GM19452 (cell line): Measurements from ENCODE around the gene ITSN2.
"Not testable (repeated sequence)": the region's sequence is repeated elsewhere in the genome, so short reads cannot be mapped to it uniquely, and the experiment has no call there.

Experiments used
- ATAC-seq: cut with Tn5 transposase; IDR thresholded peaks from one replicate; pipeline ENCODE4 v1.9.1; 2021; ENCODE audit not compliant: unreplicated experiment

The ITSN2 gene

GRCh38 chr2:24222946-24223345, 137.4 kb downstream of the ITSN2 start:
- ATAC-seq: no peak

GRCh38 chr2:24221343-24222050, 138.8 kb downstream of the ITSN2 start:
- ATAC-seq: no peak

GRCh38 chr2:24220554-24221291, 139.6 kb downstream of the ITSN2 start:
- ATAC-seq: no peak

GRCh38 chr2:24214880-24215279, 145.5 kb downstream of the ITSN2 start:
- ATAC-seq: peak; percentile 98

- no peak for ATAC-seq
These were observed 148.9 kb downstream of the ITSN2 start for GRCh38 chr2:24211408-24211807.

- no peak for ATAC-seq
These were observed 149.6 kb downstream of the ITSN2 start for GRCh38 chr2:24210723-24211122.

GRCh38 chr2:24210106-24210455, 150.3 kb downstream of the ITSN2 start:
- no peak for ATAC-seq

- ATAC-seq: no peak
These were observed 150.8 kb downstream of the ITSN2 start for GRCh38 chr2:24209389-24210105.

- ATAC-seq: no peak
These were observed 151.8 kb downstream of the ITSN2 start for GRCh38 chr2:24208490-24208889.

- no peak for ATAC-seq
These were observed 153.0 kb downstream of the ITSN2 start for GRCh38 chr2:24207359-24207758.

- no peak for ATAC-seq
These were observed 153.6 kb downstream of the ITSN2 start for GRCh38 chr2:24206714-24207113.

GRCh38 chr2:24206242-24206641, 154.1 kb downstream of the ITSN2 start:
- ATAC-seq: no peak

- no peak for ATAC-seq
These were observed 155.2 kb downstream of the ITSN2 start for GRCh38 chr2:24205131-24205530.

- ATAC-seq: no peak
These were observed 155.8 kb downstream of the ITSN2 start for GRCh38 chr2:24204505-24204904.

GRCh38 chr2:24203787-24204150, 156.6 kb downstream of the ITSN2 start:
- no peak for ATAC-seq

- ATAC-seq: no peak
These were observed 157.1 kb downstream of the ITSN2 start for GRCh38 chr2:24203029-24203786.

- no peak for ATAC-seq
These were observed 159.5 kb downstream of the ITSN2 start for GRCh38 chr2:24200799-24201198.

- ATAC-seq: no peak
These were observed 160.3 kb downstream of the ITSN2 start for GRCh38 chr2:24199968-24200590.

- not testable (repeated sequence) for ATAC-seq
These were observed 163.1 kb downstream of the ITSN2 start for GRCh38 chr2:24197213-24197612.

- ATAC-seq: no peak
These were observed 168.5 kb downstream of the ITSN2 start for GRCh38 chr2:24191848-24192247.

GRCh38 chr2:24191156-24191555, 169.2 kb downstream of the ITSN2 start:
- ATAC-seq: no peak
